SK-N-MC (cell line): ENCODE data around the gene MET.

Experiments used
- DNase-seq: peaks from one replicate; pipeline ENCODE4 v3.0.0-alpha.2; 2011; ENCODE audit warnings: low read depth, low spot score
- H3K27ac ChIP-seq: fragments of 200-600 bp; sonication (generic); 2 replicates; pipeline ENCODE4 v1.5.1; 2016; ENCODE audit warnings: mixed run types
- H3K36me3 ChIP-seq: fragments of 200-600 bp; sonication (generic); 2 replicates; pipeline ENCODE4 v1.6.1; 2017; ENCODE audit warnings: antibody characterized with exemption, low read length, mixed read lengths; ENCODE audit not compliant: insufficient read depth
- H3K4me3 ChIP-seq: fragments of 200-600 bp; sonication (generic); 2 replicates; pipeline ENCODE4 v1.5.1; 2016
- H3K9ac ChIP-seq: fragments of 200-600 bp; sonication (generic); 2 replicates; pipeline ENCODE4 v1.8.0; 2017; ENCODE audit warnings: mixed run types, mixed read lengths; ENCODE audit not compliant: insufficient read length
- H3K9me3 ChIP-seq: fragments of 200-600 bp; sonication (generic); 2 replicates; pipeline ENCODE4 v1.6.1; 2017; ENCODE audit warnings: low read depth, mild to moderate bottlenecking, antibody characterized with exemption, low read length, moderate library complexity, mixed read lengths
- EZH2 ChIP-seq: fragments of 200-600 bp; sonication (generic); IDR thresholded peaks from one replicate; pipeline ENCODE4 v1.6.1; 2017; ENCODE audit warnings: antibody characterized with exemption
- FOXP2 ChIP-seq: optimal IDR thresholded peaks from 2 replicates; pipeline ENCODE3; 2011; ENCODE audit warnings: mild to moderate bottlenecking, moderate library complexity; ENCODE audit not compliant: insufficient read depth; ENCODE audit errors: extremely low read length, control extremely low read depth
- POLR2AphosphoS5 ChIP-seq: IDR thresholded peaks from 2 replicates; pipeline ENCODE4 v1.6.1; 2012; ENCODE audit warnings: mild to moderate bottlenecking, low read depth, low read length, borderline replicate concordance

The MET gene

GRCh38 chr7:116829041-116829440, 157.0 kb downstream of the MET start:
- no peak for DNase-seq
- Histone ChIP-seq H3K27ac (no peak overlapping the region), H3K36me3 (no peaks in the 10 kb centered on the region), H3K4me3 (no peak overlapping the region), H3K9ac (no peak overlapping the region), H3K9me3 (no peaks in the 10 kb centered on the region)
- no peak for TF ChIP-seq FOXP2
- TF ChIP-seq EZH2, result no peak
- TF ChIP-seq POLR2AphosphoS5, result no peak

GRCh38 chr7:116829493-116829892, 157.5 kb downstream of the MET start:
- no peak overlapping the region for H3K9ac ChIP-seq
- no peak overlapping the region for H3K27ac ChIP-seq
- TF ChIP-seq POLR2AphosphoS5 (no peak), EZH2 (no peak), FOXP2 (no peak)

GRCh38 chr7:116832692-116833091, 160.7 kb downstream of the MET start:
- H3K9ac ChIP-seq, result no peak overlapping the region
- TF ChIP-seq POLR2AphosphoS5, result no peak
- TF ChIP-seq FOXP2, result no peak
- no peak for TF ChIP-seq EZH2
- no peak for DNase-seq
- no peak overlapping the region for H3K4me3 ChIP-seq
- no peaks in the 10 kb centered on the region for H3K36me3 ChIP-seq
- H3K27ac ChIP-seq, result no peak overlapping the region
- H3K9me3 ChIP-seq, result no peaks in the 10 kb centered on the region

More at GRCh38 chr7:116829493-116829892, 157.5 kb downstream of the MET start:
- DNase-seq, result no peak
- no peaks in the 10 kb centered on the region for H3K9me3 ChIP-seq
- H3K4me3 ChIP-seq, result no peak overlapping the region
- H3K36me3 ChIP-seq, result no peaks in the 10 kb centered on the region

- Histone ChIP-seq H3K27ac (no peak overlapping the region), H3K36me3 (no peaks in the 10 kb centered on the region), H3K9me3 (no peaks in the 10 kb centered on the region), H3K9ac (no peak overlapping the region), H3K4me3 (no peak overlapping the region)
- no peak for DNase-seq
- TF ChIP-seq FOXP2 (no peak), EZH2 (no peak), POLR2AphosphoS5 (no peak)
Observed at GRCh38 chr7:116834815-116835504, 163.0 kb downstream of the MET start.

GRCh38 chr7:116836048-116836447, 164.1 kb downstream of the MET start:
- Histone ChIP-seq H3K27ac (no peak overlapping the region), H3K4me3 (no peak overlapping the region), H3K9ac (no peak overlapping the region), H3K9me3 (no peaks in the 10 kb centered on the region), H3K36me3 (no peaks in the 10 kb centered on the region)
- no peak for TF ChIP-seq POLR2AphosphoS5
- TF ChIP-seq EZH2, result no peak
- TF ChIP-seq FOXP2, result no peak
- DNase-seq, result no peak

- no peak overlapping the region for H3K27ac ChIP-seq
Observed at GRCh38 chr7:116836911-116837310, 164.9 kb downstream of the MET start.

GRCh38 chr7:116837586-116837985, 165.6 kb downstream of the MET start:
- Histone ChIP-seq H3K9me3 (no peaks in the 10 kb centered on the region), H3K9ac (no peak overlapping the region), H3K4me3 (no peak overlapping the region), H3K27ac (no peak overlapping the region), H3K36me3 (no peaks in the 10 kb centered on the region)
- DNase-seq, result no peak
- TF ChIP-seq FOXP2 (no peak), EZH2 (no peak), POLR2AphosphoS5 (no peak)

More at GRCh38 chr7:116836911-116837310, 164.9 kb downstream of the MET start:
- H3K9ac ChIP-seq, result no peak overlapping the region
- DNase-seq, result no peak
- H3K9me3 ChIP-seq, result no peaks in the 10 kb centered on the region
- H3K36me3 ChIP-seq, result no peaks in the 10 kb centered on the region
- no peak overlapping the region for H3K4me3 ChIP-seq
- no peak for TF ChIP-seq POLR2AphosphoS5

- no peaks in the 10 kb centered on the region for H3K9me3 ChIP-seq
- H3K4me3 ChIP-seq, result no peak overlapping the region
- no peaks in the 10 kb centered on the region for H3K36me3 ChIP-seq
- no peak overlapping the region for H3K9ac ChIP-seq
- TF ChIP-seq EZH2, result no peak
- DNase-seq, result no peak
- no peak overlapping the region for H3K27ac ChIP-seq
Observed at GRCh38 chr7:116840256-116840655, 168.3 kb downstream of the MET start.

GRCh38 chr7:116842371-116842770, 170.4 kb downstream of the MET start:
- Histone ChIP-seq H3K27ac (no peak overlapping the region), H3K9ac (no peak overlapping the region), H3K36me3 (no peaks in the 10 kb centered on the region), H3K9me3 (no peaks in the 10 kb centered on the region), H3K4me3 (no peak overlapping the region)
- no peak for TF ChIP-seq POLR2AphosphoS5
- no peak for TF ChIP-seq EZH2
- no peak for TF ChIP-seq FOXP2
- no peak for DNase-seq
